Prostate gland (tissue), 2 donors: ENCODE results near the gene GPR162. TPM values are rescaled to one million over a fixed set of nuclear protein-coding genes. Genes with fewer than 3 reads are reported as not detected.

ENCODE experiments used
- DNase-seq: peaks from one replicate; pipeline ENCODE4 v3.0.0-alpha.2; 2019; ENCODE audit warnings: low spot score
- H3K27ac ChIP-seq, 2 donors: fragments of 200-600 bp; sonication (generic); 2 replicates each; pipeline ENCODE4 v1.5.1; 2017 to 2019
- H3K27me3 ChIP-seq: fragments of 200-600 bp; sonication (generic); replicated peaks from 2 replicates; pipeline ENCODE4 v1.5.1; 2019; ENCODE audit not compliant: insufficient read depth
- H3K36me3 ChIP-seq, 2 donors: fragments of 200-600 bp; sonication (generic); 1 replicate in 1 of 2; 2 replicates in 1 of 2; pipeline versions ENCODE4 v1.5.1 to v1.8.1; 2017 to 2019
- H3K4me1 ChIP-seq: fragments of 200-600 bp; sonication (generic); replicated peaks from 2 replicates; pipeline ENCODE4 v1.5.1; 2019
- H3K4me3 ChIP-seq, 2 donors: fragments of 200-600 bp; sonication (generic); 2 replicates each; pipeline ENCODE4 v1.5.1; 2017 to 2019
- H3K9me3 ChIP-seq: fragments of 200-600 bp; sonication (generic); 2 replicates; pipeline ENCODE4 v1.5.1; 2017
- CTCF ChIP-seq, 4 experiments: fragments of 200-600 bp in 2 of 4; fragments of 450-650 bp in 2 of 4; sonication (generic) in 2 of 4; IDR thresholded peaks; 1 replicate in 3 of 4; 2 replicates in 1 of 4; pipeline ENCODE4 v1.5.1; 2016 to 2019; ENCODE audit warnings: antibody characterized with exemption in 4 of 4, mild to moderate bottlenecking in 2 of 4, moderate library complexity in 2 of 4
- POLR2A ChIP-seq: fragments of 450-650 bp; IDR thresholded peaks from one replicate; pipeline ENCODE4 v1.6.1; 2016; ENCODE audit warnings: antibody characterized with exemption, mild to moderate bottlenecking
- POLR2AphosphoS5 ChIP-seq: sonication (generic); formaldehyde crosslinking; IDR thresholded peaks from one replicate; pipeline ENCODE4 v1.6.1; 2017; ENCODE audit warnings: antibody characterized with exemption
- WGBS: methylation state at CpG from one replicate; pipeline ENCODE4 v1.1.5; 2018; 5-methylcytosine and 5-hydroxymethylcytosine counted together
- intact Hi-C: fragments of 100-400 bp; cut with DNase I; formaldehyde crosslinking; loops from one replicate; pipeline ENCODE4 v1.14.2; 2022
- total RNA-seq, 2 donors: library from RNA; depleted of rRNA; stranded (reverse); fragments of >200 nt; gene quantifications; one replicate each; pipeline ENCODE4 v1.1.0, GENCODE V29; 2016

Gene GPR162
- total RNA-seq, 2 donors from 2014 or later = 4.3 to 4.4 TPM

GRCh38 chr12:6846316-6846869, 24.8 kb downstream of the GPR162 start:
- no peak for DNase-seq
- intact Hi-C loops = no loop called here
- no peak overlapping the region for H3K4me3 ChIP-seq
- H3K27me3 ChIP-seq = no peaks in the 10 kb centered on the region
- H3K27ac ChIP-seq = no peak overlapping the region
- H3K9me3 ChIP-seq = no peaks in the 10 kb centered on the region
- no peaks in the 10 kb centered on the region for H3K36me3 ChIP-seq
- WGBS = 89% methylated on average over 7 of the region's 7 CpGs
- TF ChIP-seq CTCF (IDR thresholded peaks at IDR 0.05) (no peak), POLR2A (no peak), POLR2AphosphoS5 (no peak)
- no peaks in the 10 kb centered on the region for H3K4me1 ChIP-seq

- DNase-seq = no peak
Measured at GRCh38 chr12:6847676-6848075, 26.1 kb downstream of the GPR162 start.

GRCh38 chr12:6849427-6849826, 27.8 kb downstream of the GPR162 start:
- Histone ChIP-seq H3K4me1 (peaks cover 12% of the 10 kb centered on the region), H3K9me3 (no peaks in the 10 kb centered on the region), H3K27me3 (no peaks in the 10 kb centered on the region), H3K27ac (no peak overlapping the region), H3K36me3 (no peaks in the 10 kb centered on the region), H3K4me3 (no peak overlapping the region)
- 85% methylated on average over 2 of the region's 2 CpGs for WGBS
- no peak for TF ChIP-seq CTCF (IDR thresholded peaks at IDR 0.05)
- no peak for TF ChIP-seq POLR2AphosphoS5
- TF ChIP-seq POLR2A = no peak
- intact Hi-C loops = no loop called here
- DNase-seq = no peak

More at GRCh38 chr12:6847676-6848075, 26.1 kb downstream of the GPR162 start:
- no peak overlapping the region for H3K4me3 ChIP-seq
- intact Hi-C loops = no loop called here
- TF ChIP-seq POLR2AphosphoS5 = no peak
- no peak for TF ChIP-seq POLR2A
- TF ChIP-seq CTCF (IDR thresholded peaks at IDR 0.05) = no peak
- no peaks in the 10 kb centered on the region for H3K9me3 ChIP-seq
- no peaks in the 10 kb centered on the region for H3K4me1 ChIP-seq
- H3K27ac ChIP-seq = no peak overlapping the region
- 85% methylated on average over 2 of the region's 2 CpGs for WGBS
- no peaks in the 10 kb centered on the region for H3K36me3 ChIP-seq
- H3K27me3 ChIP-seq = no peaks in the 10 kb centered on the region

GRCh38 chr12:6849976-6850560, 28.4 kb downstream of the GPR162 start:
- no peak overlapping the region for H3K4me3 ChIP-seq
- intact Hi-C loops = no loop called here
- WGBS = 66% methylated on average over 10 of the region's 10 CpGs
- no peaks in the 10 kb centered on the region for H3K27me3 ChIP-seq
- H3K36me3 ChIP-seq = no peaks in the 10 kb centered on the region
- H3K9me3 ChIP-seq = no peaks in the 10 kb centered on the region
- H3K27ac ChIP-seq = no peak overlapping the region
- H3K4me1 ChIP-seq = peaks cover 12% of the 10 kb centered on the region
- TF ChIP-seq POLR2A (no peak), POLR2AphosphoS5 (no peak), CTCF (IDR thresholded peaks at IDR 0.05) (no peak)
- no peak for DNase-seq

- intact Hi-C loops = no loop called here
- H3K36me3 ChIP-seq = no peaks in the 10 kb centered on the region
- DNase-seq = no peak
- no peak overlapping the region for H3K4me3 ChIP-seq
- no peaks in the 10 kb centered on the region for H3K9me3 ChIP-seq
- TF ChIP-seq POLR2AphosphoS5 (no peak), CTCF (IDR thresholded peaks at IDR 0.05) (no peak), POLR2A (no peak)
- H3K4me1 ChIP-seq = peaks cover 12% of the 10 kb centered on the region
- peak overlapping the region in 1 of 2 donors; percentile 95 for H3K27ac ChIP-seq
- H3K27me3 ChIP-seq = no peaks in the 10 kb centered on the region
- WGBS = 31% methylated on average over 16 of the region's 16 CpGs
Measured at GRCh38 chr12:6850796-6851152, 29.2 kb downstream of the GPR162 start.
